Measurements from ENCODE around the gene EGR4. TPM values are rescaled to one million over a fixed set of nuclear protein-coding genes. Genes with fewer than 3 reads are reported as not detected.

EGR4 gene
- polyA plus RNA-seq, 1 of the 3 experiments (the other 2 are of a cell fraction) = 0.02 TPM

DNA sequence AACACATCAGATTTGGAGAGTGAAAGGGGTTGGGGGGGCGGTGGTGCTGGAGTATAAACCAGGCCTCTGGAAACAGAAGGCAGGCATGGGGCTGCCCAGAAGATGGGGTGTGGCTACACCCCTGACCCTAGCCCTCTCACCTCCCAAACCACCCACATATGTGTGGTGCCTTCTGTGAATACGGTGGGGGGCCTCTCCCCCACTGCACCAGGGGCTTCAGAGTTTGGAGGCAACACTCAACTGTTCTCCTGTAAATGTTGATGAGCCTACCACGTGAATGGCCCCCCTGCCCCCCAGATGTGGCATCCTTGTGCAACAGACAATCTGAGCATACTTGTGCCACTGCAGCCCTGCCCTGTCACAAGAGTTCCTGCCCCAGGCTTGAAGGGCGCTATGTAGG lies 28.6 kb downstream of the EGR4 start:
- Histone ChIP-seq H3K27ac (ENCODE audit: low read depth in 2 of 2, low read length in 1 of 2) (no peak overlapping the region), H3K4me3 (ENCODE audit: low read depth in 2 of 2, low read length in 1 of 2) (no peak overlapping the region), H3K9me3 (no peaks in the 10 kb centered on the region), H2AFZ (ENCODE audit: low read depth) (no peak overlapping the region), H3K79me2 (ENCODE audit: insufficient read depth) (no peaks in the 10 kb centered on the region), H3K36me3 (replicated peaks in 1 of 2; ENCODE audit: control insufficient read depth in 1 of 2, insufficient read depth in 2 of 2, low read length in 1 of 2) (no peaks in the 10 kb centered on the region), H3K4me2 (no peak overlapping the region), H3K9ac (no peak overlapping the region), H3K27me3 (ENCODE audit: insufficient read depth) (no peaks in the 10 kb centered on the region), H3F3A (replicated peaks; ENCODE audit: insufficient read depth) (no peaks in the 10 kb centered on the region), H4K20me1 (ENCODE audit: insufficient read depth) (no peaks in the 10 kb centered on the region), H3K9me2 (no peaks in the 10 kb centered on the region), H3K4me1 (ENCODE audit: control insufficient read depth in 1 of 2, insufficient read depth in 2 of 2, low read depth in 1 of 2, low read length in 1 of 2) (no peaks in the 10 kb centered on the region; a peak in 1 of 4 replicates)
- TF ChIP-seq RXRA (IDR thresholded peaks at IDR 0.05; ENCODE audit: borderline replicate concordance, low read depth) = no peak
- ChIA-PET CTCF (interaction anchor here (1.5 kb wide), 1 partner anchor 10 kb away, joined by 3 read pairs; no protein-coding TSS in a partner anchor), POLR2A (no interaction called here)
- DNase-seq = no peak
- WGBS (ENCODE audit: low lambda C conversion rate) = 74% methylated on average over 3 of the region's 4 CpGs

DNA sequence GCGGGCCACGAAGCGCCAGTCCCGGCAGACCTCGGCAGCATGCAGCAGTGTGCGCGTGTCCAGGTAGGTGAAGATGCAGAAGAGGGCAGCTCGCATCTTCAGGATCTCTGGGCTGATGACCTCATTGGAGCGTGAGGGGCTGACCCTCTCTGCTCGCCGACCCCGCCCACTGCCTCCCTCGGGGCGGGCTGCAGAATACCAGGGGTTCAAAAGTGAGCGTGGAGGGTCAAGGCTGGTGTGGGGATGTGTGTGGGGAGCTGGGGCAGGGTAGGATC lies 29.1 kb downstream of the EGR4 start:
- no peaks in the 10 kb centered on the region for H3K9me2 ChIP-seq
- H3K4me2 ChIP-seq = no peak overlapping the region
- TF ChIP-seq, protein P1, sequence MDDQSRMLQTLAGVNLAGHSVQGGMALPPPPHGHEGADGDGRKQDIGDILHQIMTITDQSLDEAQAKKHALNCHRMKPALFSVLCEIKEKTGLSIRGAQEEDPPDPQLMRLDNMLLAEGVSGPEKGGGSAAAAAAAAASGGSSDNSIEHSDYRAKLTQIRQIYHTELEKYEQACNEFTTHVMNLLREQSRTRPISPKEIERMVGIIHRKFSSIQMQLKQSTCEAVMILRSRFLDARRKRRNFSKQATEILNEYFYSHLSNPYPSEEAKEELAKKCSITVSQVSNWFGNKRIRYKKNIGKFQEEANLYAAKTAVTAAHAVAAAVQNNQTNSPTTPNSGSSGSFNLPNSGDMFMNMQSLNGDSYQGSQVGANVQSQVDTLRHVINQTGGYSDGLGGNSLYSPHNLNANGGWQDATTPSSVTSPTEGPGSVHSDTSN (IDR thresholded peaks at IDR 0.05) = no peak
- no peak for TF ChIP-seq SIN3A (IDR thresholded peaks at IDR 0.05; ENCODE audit: borderline replicate concordance, low read depth, low read length)
- no peak for TF ChIP-seq POLR2AphosphoS5 (IDR thresholded peaks at IDR 0.05; ENCODE audit: low read depth, low read length)
- TF ChIP-seq USF1 (IDR thresholded peaks at IDR 0.05; ENCODE audit: borderline replicate concordance, low read depth) = no peak
- no peak for TF ChIP-seq JUND (IDR thresholded peaks at IDR 0.05)
- TF ChIP-seq TAF1 (IDR thresholded peaks at IDR 0.05; ENCODE audit: borderline replicate concordance, low read depth, low read length) = no peak
- TF ChIP-seq FOXJ3 (CRISPR knock-in tag; IDR thresholded peaks at IDR 0.05) = no peak
- no peak for TF ChIP-seq TCF12 (IDR thresholded peaks at IDR 0.05)
- no peak for TF ChIP-seq FOSL2 (IDR thresholded peaks at IDR 0.05; ENCODE audit: borderline replicate concordance, low read depth)
- TF ChIP-seq, protein P2, sequence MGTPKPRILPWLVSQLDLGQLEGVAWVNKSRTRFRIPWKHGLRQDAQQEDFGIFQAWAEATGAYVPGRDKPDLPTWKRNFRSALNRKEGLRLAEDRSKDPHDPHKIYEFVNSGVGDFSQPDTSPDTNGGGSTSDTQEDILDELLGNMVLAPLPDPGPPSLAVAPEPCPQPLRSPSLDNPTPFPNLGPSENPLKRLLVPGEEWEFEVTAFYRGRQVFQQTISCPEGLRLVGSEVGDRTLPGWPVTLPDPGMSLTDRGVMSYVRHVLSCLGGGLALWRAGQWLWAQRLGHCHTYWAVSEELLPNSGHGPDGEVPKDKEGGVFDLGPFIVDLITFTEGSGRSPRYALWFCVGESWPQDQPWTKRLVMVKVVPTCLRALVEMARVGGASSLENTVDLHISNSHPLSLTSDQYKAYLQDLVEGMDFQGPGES (IDR thresholded peaks at IDR 0.05; ENCODE audit: low read depth, low read length) = no peak
- no peak for TF ChIP-seq RFX5 (IDR thresholded peaks at IDR 0.05; ENCODE audit: low read length)
- TF ChIP-seq MAX (IDR thresholded peaks at IDR 0.05; ENCODE audit: low read depth) = no peak
- TF ChIP-seq YY1 (IDR thresholded peaks at IDR 0.05; ENCODE audit: low read depth) = no peak
- TF ChIP-seq RAD21 (IDR thresholded peaks at IDR 0.05; ENCODE audit: low read length) = no peak
- no peak for TF ChIP-seq TEAD4 (IDR thresholded peaks at IDR 0.05; ENCODE audit: borderline replicate concordance, insufficient read depth)
- TF ChIP-seq RCOR1 (IDR thresholded peaks at IDR 0.05; ENCODE audit: low read length) = no peak
- no peak for TF ChIP-seq REST (IDR thresholded peaks at IDR 0.05; ENCODE audit: low read depth, low read length)
- no peaks in the 10 kb centered on the region for H3F3A ChIP-seq (replicated peaks; ENCODE audit: insufficient read depth)
- POLR2A ChIA-PET = no interaction called here
- H3K27ac ChIP-seq (ENCODE audit: low read depth in 2 of 2, low read length in 1 of 2) = no peak overlapping the region
- WGBS (ENCODE audit: low lambda C conversion rate) = 97% methylated on average over 15 of the region's 15 CpGs
- H3K27me3 ChIP-seq (ENCODE audit: insufficient read depth) = no peaks in the 10 kb centered on the region
- H4K20me1 ChIP-seq (ENCODE audit: insufficient read depth) = no peaks in the 10 kb centered on the region
- no peaks in the 10 kb centered on the region for H3K79me2 ChIP-seq (ENCODE audit: insufficient read depth)
- no peaks in the 10 kb centered on the region for H3K9me3 ChIP-seq
- no peaks in the 10 kb centered on the region; a peak in 1 of 4 replicates for H3K4me1 ChIP-seq (ENCODE audit: control insufficient read depth in 1 of 2, insufficient read depth in 2 of 2, low read depth in 1 of 2, low read length in 1 of 2)
- no peak for DNase-seq
- no peak overlapping the region for H3K9ac ChIP-seq
- H2AFZ ChIP-seq (ENCODE audit: low read depth) = no peak overlapping the region
- H3K4me3 ChIP-seq (ENCODE audit: low read depth in 2 of 2, low read length in 1 of 2) = no peak overlapping the region
- H3K36me3 ChIP-seq (replicated peaks in 1 of 2; ENCODE audit: control insufficient read depth in 1 of 2, insufficient read depth in 2 of 2, low read length in 1 of 2) = no peaks in the 10 kb centered on the region
- CTCF ChIA-PET = interaction anchor here (0.6 kb wide), 1 partner anchor 327 kb away, joined by 4 read pairs; no protein-coding TSS in a partner anchor
